HG03457 (cell line): ENCODE measurements around the gene TRIM46.
A peak's percentile ranks its signal among the peaks of the same experiment; 100 is the strongest.

ENCODE experiments used
- ATAC-seq: cut with Tn5 transposase; IDR thresholded peaks from one replicate; pipeline ENCODE4 v1.9.1; 2021; ENCODE audit warnings: moderate number of reproducible peaks; ENCODE audit not compliant: unreplicated experiment

TRIM46 gene, protein sequence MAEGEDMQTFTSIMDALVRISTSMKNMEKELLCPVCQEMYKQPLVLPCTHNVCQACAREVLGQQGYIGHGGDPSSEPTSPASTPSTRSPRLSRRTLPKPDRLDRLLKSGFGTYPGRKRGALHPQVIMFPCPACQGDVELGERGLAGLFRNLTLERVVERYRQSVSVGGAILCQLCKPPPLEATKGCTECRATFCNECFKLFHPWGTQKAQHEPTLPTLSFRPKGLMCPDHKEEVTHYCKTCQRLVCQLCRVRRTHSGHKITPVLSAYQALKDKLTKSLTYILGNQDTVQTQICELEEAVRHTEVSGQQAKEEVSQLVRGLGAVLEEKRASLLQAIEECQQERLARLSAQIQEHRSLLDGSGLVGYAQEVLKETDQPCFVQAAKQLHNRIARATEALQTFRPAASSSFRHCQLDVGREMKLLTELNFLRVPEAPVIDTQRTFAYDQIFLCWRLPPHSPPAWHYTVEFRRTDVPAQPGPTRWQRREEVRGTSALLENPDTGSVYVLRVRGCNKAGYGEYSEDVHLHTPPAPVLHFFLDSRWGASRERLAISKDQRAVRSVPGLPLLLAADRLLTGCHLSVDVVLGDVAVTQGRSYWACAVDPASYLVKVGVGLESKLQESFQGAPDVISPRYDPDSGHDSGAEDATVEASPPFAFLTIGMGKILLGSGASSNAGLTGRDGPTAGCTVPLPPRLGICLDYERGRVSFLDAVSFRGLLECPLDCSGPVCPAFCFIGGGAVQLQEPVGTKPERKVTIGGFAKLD

DNA sequence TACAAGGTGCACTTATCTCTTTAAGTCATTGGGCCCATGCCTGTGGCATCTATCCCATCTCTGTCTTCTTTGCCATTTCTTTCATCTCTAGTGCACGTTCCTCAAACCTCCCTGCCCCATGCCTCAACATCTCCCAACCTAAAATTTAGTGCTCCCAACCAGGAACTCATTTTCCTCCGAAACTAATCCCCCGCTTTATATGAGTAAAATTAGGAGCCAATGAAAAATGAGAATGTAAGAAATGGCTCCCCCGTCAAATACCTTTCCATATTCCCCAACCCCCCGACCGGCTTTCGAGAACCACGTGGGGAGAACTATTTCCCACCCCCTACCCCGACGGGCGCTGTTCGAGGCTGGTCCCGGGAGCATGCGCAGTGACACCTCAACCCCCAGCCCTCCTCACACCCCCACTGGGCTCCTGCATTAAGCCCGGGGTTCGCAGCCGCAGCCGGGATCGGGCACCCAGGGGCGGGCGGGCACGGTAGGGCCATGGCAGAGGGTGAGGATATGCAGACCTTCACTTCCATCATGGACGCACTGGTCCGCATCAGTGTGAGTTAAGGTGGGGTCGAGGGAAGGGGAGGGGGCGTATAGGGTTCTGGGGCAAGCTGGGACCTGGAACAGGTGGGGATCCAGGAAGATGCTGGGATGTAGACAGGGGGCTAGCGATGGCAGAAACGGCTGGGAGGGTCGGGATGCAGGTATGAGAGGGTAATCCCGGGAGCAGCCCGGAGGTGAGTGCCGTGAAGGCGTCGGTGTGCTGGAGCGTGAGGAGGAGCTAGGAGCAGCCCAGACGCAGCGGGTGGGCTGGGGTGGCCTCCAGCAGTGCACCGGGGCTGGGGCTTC, at the start of gene TRIM46:
TRIM46 (plus strand) TSS at position 372 of the 846 bp plus-strand sequence; CDS start at position 490, 118 bp downstream.
- ATAC-seq: no peak

DNA sequence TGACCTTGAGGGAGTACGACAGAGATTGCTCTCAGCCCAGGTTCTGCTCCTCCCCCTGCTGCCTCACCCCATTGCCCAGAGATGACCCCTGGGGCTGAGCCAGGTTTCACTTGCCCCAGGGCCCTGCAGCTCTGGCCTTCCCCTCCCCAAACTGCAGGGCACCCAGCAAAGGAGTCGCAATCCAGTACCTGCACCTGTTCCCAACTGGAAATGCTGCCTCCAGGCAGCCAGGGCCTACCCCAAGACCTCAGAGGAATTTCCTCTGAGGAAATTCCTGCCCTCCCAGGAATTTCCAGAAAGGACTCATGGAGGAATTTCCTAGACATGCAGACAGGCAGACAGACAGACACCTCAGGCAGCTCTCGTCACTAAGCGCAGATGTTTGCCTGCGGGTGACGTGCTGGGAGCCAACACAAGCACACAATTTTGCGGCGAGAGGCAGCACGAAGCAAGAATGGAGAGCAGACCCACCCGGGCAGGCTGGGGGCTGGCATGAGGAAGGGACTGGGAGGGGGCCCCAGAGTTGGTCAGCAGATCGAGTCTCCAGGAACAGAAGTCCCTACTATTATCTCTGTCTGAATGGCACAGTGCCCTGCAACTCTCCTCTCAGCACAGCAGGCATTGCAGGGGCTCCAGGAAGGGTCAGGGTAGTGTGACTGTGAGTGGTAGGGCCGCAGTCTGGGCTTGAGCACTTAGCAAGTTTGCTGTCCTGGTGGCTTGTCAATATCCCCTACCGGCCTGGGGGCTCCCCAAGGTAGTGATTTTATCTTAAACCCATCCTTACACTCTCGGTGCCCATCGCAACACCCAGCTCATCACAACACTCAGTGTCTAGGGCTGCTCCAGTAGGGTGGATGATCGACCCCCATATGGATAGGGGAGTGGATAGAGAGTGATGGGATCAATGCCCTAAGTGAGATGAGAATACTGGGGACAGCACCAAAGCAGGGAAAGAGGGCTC, 48.9 kb upstream of the TRIM46 start:
- ATAC-seq: no peak

DNA sequence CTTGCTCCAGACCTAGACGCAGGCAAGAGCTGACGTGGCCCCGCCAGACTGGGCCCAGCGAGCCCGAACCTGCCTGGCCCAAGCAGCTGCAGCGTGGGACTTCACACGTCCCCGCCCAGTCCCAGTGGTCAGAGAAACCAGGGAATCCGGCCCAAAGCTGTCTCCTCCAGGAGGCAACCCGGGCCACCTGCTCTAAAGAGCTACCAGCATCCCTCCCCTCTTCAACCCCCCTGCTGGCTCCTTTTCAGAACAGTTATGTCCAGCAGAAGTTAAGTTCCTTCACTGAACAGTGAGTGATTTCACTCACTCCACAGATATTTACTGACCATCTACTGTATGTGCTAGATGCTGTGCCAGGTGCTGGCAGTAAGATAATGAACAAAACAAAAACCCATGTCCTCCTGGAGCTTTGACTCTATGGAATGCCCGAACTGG, 48.1 kb upstream of the TRIM46 start:
- ATAC-seq: no peak

DNA sequence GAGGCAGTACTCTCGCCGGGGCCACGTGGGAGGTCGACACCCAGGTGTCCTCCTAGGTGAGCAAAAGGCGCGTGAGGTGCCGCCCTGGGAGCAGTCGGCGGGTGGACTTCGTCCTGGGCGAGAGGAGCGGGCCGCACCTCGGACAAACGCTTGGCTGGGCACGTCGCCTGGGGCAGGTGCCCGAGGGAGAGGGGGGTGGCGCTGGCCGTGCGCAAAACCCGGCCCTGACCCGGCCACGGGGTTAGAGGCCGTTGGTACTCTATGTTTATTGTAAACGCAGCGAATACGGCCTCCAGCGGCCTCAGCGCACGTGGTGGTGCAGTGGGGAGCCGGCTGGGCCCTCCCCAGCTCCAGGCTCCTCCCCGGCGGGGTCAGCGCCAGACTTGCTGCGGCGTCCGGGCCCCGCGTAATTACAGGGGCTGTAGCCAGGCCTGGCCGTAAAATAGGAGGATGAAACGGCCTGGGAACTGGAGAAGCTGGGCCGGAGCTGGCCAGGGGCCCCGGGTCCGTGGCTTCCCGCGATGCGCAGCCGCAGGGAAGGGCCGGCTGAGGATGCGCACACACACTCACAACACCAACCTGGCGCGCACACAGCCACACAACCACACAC, 47.6 kb upstream of the TRIM46 start:
- ATAC-seq: no peak

DNA sequence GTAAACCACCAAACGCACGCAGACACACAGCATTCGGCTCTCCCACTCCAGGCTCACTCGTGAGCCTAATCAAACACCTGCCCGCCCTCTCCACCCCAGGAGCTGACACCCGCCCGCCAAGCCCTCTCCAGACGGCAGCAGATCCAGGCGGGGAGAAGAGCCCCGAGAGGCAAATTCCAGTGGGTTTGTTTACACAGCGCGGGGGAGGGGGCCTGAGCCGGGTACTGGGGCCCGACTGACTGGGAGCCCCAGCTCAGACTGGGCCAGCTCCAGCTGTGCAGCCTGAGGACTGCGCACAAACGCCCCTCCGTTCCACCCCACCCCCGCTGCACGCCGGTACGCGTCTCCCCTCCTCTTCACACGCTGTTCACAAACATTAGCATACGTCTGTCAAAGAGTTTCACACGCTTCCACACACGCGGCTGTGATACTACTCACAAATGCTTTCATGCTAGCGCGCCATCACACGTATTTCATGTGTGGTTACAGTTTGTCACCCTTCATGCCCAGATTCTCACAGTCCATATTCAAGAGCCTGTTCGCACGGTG, 47.0 kb upstream of the TRIM46 start:
- ATAC-seq: no peak

DNA sequence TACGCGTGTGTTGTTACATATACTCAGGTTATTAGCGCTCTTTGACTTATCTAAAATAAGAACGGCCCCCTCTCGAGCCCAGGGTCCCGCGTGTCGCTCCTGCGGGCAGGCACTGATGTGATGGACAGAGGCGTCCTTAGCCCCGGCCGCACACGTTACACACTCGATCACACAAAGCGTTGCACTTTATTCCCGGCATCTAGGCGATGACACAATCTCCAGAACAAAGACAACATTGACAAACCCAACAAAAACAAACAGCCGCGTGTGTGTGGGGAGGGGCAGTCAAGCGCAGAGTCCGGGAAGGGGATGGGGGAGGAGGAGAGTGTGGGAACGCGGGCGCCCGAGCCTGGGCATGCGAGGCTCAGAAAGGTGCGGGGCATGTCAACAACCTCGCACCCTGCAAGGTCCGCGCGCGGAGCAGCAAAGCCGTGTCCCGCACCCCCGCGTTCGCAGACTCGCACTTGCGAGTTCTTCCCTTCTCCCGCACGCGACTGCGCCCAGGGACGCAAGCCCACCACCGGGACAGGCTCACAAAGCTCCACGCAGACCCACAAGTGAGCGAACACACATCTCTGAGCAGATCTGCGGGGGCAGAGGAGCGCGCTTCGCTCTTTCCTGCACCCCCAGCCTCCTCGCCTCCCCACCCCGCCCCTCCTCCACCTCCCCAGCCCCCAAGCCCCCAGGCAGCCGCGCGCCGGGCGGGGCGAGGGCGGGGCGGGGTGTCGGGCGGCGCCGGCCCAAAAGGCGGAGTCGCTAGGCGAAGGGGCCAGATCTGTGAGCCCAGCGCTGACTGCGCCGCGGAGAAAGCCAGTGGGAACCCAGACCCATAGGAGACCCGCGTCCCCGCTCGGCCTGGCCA, 46.3 kb upstream of the TRIM46 start, which contains the start of gene EFNA1:
EFNA1 (plus strand) TSS at position 772 of the 862 bp plus-strand sequence. CDS start 102 bp downstream, outside the sequence.
- no peak for ATAC-seq

DNA sequence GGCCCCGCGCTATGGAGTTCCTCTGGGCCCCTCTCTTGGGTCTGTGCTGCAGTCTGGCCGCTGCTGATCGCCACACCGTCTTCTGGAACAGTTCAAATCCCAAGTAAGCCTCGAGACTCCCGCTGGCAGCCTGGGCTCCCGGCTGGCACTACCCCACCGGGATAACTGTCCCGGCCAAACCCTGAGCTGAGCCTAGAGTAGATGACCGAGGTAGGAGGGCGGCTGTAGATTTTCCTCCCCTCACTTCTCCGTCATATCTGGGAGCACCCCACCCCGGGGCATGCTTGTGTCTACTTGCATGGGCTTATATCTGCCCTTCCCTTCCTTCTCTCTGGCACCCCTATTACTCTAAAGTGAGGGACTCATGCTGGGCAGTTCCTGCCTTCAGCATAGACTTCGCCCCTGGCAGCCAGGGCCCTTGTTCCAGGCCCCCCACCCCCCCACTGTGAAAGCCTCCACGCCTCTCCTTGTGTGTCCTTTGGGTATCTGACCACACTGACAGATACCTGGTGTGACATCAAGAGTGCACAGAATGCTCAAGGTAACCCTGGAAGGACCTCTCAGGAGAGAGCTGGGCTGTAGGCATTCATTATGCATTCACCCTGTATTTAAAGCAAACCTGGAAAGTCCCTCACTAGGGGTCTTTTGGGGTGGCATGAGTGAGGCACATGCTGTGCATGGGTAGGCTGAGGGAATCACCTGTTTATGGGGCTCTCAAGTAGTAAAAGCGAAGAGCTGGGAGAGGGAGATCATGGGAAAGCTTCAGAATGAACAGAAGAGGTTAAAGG, 45.5 kb upstream of the TRIM46 start:
- ATAC-seq: no peak

DNA sequence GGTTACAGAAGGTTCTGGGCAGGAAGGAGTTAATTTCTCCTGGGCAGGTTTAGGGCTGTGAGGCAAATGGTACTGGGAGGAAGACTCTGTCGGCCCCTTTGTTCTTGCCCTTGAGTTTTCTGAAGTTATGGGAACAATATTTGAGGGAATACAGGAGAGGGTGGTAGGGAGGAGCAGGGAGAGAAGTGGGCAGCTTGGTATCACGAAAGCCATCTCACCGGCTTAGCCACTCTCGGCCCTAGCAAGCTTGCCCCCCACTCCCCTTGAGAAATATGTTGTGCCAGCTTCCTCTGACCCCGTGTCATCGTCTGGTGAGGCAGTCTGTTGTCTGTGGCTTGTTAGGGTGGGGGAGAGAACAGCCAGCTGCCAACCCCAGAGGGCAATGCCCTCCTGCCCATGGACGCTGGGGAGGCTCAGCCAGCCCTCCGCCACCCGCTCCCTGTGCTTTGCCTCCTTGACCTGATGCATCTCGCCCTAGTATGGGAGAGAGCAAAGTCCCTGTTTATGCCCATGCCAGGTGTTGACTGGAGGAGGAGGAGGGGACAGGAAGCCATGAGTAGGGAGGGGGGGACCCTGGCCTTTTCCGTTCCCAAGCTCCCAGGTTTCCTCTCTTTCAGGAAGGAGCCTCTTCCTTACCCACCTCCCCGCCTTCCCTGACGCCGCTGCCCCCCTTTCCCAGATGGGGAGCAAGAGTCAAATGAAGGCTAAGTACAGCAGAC, 44.7 kb upstream of the TRIM46 start:
- no peak for ATAC-seq

DNA sequence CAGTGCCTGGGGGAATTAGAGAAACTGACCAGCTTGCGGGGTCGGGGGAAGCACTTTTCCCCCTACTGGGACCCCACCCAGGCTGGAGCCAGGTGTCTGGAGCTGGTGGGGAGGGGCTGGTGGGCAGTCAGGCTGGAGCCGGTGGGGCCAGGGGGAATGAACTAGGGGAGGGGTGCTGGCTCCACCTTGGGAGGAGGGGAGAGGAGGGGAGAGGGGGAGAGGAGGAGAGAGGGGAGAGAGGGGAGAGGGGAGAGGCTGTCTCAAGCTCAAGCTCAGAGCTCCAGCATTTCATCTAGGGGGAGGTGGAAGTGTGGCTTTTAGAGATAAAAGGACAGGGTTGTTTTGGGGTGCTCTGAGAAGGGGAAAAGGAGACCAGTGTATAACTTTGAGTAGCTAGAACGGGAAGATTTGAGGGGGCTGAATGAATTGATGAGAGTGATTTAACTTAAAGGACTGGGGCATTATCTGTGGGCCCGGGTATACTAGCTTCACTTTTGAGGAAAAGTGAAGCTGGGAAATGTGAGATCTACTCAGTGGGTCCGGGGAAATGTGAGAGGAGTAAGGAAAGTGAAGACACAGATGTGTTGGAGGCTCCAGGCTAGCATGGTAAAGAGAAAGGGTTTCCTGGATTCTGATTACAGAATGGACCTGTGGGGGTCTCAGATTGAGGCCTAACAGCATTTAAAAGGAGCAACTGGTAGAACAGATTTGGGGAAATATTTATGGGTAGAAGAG, 43.2 kb upstream of the TRIM46 start:
- no peak for ATAC-seq

DNA sequence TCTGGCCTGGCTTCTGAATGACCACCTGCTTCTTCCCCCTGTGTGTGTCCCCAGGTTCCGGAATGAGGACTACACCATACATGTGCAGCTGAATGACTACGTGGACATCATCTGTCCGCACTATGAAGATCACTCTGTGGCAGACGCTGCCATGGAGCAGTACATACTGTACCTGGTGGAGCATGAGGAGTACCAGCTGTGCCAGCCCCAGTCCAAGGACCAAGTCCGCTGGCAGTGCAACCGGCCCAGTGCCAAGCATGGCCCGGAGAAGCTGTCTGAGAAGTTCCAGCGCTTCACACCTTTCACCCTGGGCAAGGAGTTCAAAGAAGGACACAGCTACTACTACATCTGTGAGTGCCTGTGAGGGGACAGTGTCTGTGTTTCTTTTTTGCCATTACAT, 42.4 kb upstream of the TRIM46 start:
- ATAC-seq: no peak

DNA sequence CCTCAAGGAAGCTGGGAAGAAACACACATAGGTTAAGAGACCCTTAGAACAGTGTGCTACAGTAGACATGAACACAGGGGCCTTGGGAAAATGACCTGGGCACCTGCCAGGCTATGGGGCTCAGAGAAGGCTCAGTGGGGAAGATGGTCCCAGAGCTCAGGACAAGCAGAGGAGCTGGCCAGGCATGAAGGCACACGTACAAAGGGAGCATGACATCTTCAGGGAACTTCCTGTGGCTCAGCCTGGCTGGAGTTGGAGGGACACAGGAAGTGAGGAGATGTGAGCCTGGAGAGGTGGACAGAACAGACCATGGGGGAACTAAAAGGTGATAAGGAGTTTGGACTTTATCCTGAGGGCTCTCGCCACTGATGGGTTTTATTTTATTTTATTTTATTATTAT, 41.8 kb upstream of the TRIM46 start:
- ATAC-seq: no peak

DNA sequence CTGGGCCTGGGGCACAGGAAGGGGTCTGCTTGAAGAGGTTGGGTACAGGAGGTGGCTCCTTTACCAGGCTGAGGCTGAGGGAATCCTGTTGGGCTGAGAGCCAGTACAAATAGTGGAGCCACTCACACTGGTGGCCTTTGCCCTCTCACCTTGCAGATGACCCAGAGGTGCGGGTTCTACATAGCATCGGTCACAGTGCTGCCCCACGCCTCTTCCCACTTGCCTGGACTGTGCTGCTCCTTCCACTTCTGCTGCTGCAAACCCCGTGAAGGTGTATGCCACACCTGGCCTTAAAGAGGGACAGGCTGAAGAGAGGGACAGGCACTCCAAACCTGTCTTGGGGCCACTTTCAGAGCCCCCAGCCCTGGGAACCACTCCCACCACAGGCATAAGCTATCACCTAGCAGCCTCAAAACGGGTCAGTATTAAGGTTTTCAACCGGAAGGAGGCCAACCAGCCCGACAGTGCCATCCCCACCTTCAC, 39.8 kb upstream of the TRIM46 start:
- no peak for ATAC-seq

DNA sequence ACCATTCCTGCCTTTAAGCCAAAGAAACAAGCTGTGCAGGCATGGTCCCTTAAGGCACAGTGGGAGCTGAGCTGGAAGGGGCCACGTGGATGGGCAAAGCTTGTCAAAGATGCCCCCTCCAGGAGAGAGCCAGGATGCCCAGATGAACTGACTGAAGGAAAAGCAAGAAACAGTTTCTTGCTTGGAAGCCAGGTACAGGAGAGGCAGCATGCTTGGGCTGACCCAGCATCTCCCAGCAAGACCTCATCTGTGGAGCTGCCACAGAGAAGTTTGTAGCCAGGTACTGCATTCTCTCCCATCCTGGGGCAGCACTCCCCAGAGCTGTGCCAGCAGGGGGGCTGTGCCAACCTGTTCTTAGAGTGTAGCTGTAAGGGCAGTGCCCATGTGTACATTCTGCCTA, 39.3 kb upstream of the TRIM46 start:
- no peak for ATAC-seq

DNA sequence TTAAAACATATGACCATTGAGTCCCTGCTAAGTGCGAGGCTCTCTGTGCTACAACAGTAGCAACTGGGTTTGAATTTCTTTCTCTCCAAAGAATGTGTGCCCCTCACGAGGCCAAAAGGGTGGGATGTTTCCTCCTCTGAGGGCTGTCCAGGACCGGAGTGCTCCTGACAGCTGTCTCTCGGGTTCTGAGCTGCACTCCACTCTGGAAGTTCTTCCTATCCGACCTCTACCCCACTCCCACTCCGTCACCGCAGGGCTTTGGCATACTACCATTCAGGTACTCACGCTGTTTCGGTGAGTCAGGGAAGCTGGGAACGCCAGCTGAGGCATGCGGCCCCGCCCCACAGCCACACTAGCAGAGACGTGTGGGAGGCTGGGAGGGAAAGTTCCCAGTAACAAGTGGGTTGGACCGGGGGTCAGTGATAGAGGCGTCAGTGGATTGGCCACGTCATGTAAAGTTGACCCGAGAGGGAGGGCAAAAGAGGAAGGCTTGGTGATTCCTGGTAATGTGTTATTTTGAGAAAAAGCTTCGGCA, 38.7 kb upstream of the TRIM46 start:
- ATAC-seq: no peak

DNA sequence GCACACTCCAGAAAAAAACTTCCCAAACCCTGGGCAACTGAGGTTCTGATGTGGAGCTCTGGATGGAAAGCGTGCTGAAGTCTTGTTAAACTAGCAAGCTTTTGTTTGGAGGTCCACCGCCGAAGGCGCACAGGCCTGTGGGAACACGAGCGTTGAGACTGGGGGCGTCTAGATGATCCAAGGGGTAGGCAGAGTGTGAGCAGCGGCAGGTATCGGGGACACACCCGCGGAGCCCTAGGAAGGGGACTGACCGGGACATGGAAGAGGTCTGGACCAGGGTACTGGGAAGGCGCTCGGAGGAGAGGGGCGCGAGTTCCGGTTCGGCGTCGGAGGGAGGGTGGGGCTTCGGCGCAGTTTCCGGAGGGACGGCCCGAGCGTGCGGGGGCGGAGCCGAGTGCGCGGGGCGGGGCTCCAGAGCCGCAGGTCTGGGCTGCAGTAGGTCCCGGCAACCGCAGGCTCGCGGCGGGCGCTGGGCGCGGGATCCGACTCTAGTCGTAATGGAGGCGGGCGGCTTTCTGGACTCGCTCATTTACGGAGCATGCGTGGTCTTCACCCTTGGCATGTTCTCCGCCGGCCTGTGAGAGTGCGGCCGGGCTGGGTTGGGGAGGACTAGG, 38.1 kb upstream of the TRIM46 start, which contains the start of gene SLC50A1:
SLC50A1 (plus strand) TSS at position 438 of the 614 bp plus-strand sequence; CDS start at position 498, 60 bp downstream.
- peak; percentile 54 for ATAC-seq
